ENCODE measurements around the gene DSTYK. TPM values are rescaled to one million over a fixed set of nuclear protein-coding genes. Genes with fewer than 3 reads are reported as not detected.

Gene DSTYK
- total RNA-seq, 2 donors from 2014 or later, result 6.5 to 8.6 TPM

GRCh38 chr1:205102404-205102803 lies 109.1 kb downstream of the DSTYK start:
- WGBS, 2 donors, result 94 to 95% methylated on average over 3 of the region's 3 CpGs
- Histone ChIP-seq H3K36me3 (replicated peaks in 1 of 2; ENCODE audit: insufficient read depth in 1 of 2, low read depth in 2 of 2) (peaks cover 16 to 33% of the 10 kb centered on the region in 2 donors), H3K27me3 (no peaks in the 10 kb centered on the region), H3K4me3 (no peak overlapping the region), H3K9me3 (no peaks in the 10 kb centered on the region), H3K27ac (no peak overlapping the region), H3K4me1 (no peaks in the 10 kb centered on the region)
- ATAC-seq (no peak), DNase-seq (no peak)
- TF ChIP-seq CTCF (IDR thresholded peaks at IDR 0.05) (no peak), POLR2A (IDR thresholded peaks at IDR 0.05) (no peak)
- intact Hi-C loops (cut with DNase I), result no loop called here

- H3K27ac ChIP-seq, result no peak overlapping the region
- no peaks in the 10 kb centered on the region for H3K9me3 ChIP-seq
- no peak for TF ChIP-seq CTCF (IDR thresholded peaks at IDR 0.05)
- TF ChIP-seq POLR2A (IDR thresholded peaks at IDR 0.05), result no peak
- H3K36me3 ChIP-seq (replicated peaks in 1 of 2; ENCODE audit: insufficient read depth in 1 of 2, low read depth in 2 of 2), result peaks cover 34% of the 10 kb centered on the region in 2 donors
- ATAC-seq, result no peak
- intact Hi-C loops (cut with DNase I), result no loop called here
- no peaks in the 10 kb centered on the region for H3K4me1 ChIP-seq
- no peak overlapping the region for H3K4me3 ChIP-seq
- no peaks in the 10 kb centered on the region for H3K27me3 ChIP-seq
- DNase-seq, result no peak
These were observed 113.3 kb downstream of the DSTYK start for GRCh38 chr1:205098242-205098641.

- no peaks in the 10 kb centered on the region for H3K9me3 ChIP-seq
- no peak for TF ChIP-seq POLR2A (IDR thresholded peaks at IDR 0.05)
- TF ChIP-seq CTCF (IDR thresholded peaks at IDR 0.05), result no peak
- intact Hi-C loops (cut with DNase I), result no loop called here
- peaks cover 31 to 34% of the 10 kb centered on the region in 2 donors for H3K36me3 ChIP-seq (replicated peaks in 1 of 2; ENCODE audit: insufficient read depth in 1 of 2, low read depth in 2 of 2)
- H3K4me1 ChIP-seq, result no peaks in the 10 kb centered on the region
- H3K27me3 ChIP-seq, result no peaks in the 10 kb centered on the region
- DNase-seq (no peak), ATAC-seq (no peak)
- H3K27ac ChIP-seq, result no peak overlapping the region
- H3K4me3 ChIP-seq, result no peak overlapping the region
These were observed 116.1 kb downstream of the DSTYK start for GRCh38 chr1:205095422-205095821.

Other genes with a start within 250 kb of the DSTYK start
- gene CNTN2, start 168.5 kb downstream of the DSTYK start, total RNA-seq, result not detected
- 1 to 10 TPM; 1.3 to 2.0 TPM for gene TMEM81, start 127.2 kb downstream of the DSTYK start, total RNA-seq
- gene RBBP5, start 89.7 kb downstream of the DSTYK start, total RNA-seq, result 1 to 10 TPM; 5.6 to 9.3 TPM
- 1 to 10 TPM; 1.3 to 1.6 TPM for gene TMCC2, start 16.2 kb upstream of the DSTYK start, total RNA-seq
- 10 to 100 TPM; 11.2 to 20.8 TPM for gene NUAK2, start 110.0 kb upstream of the DSTYK start, total RNA-seq
- 1 to 10 TPM in 1 of 2 donors, under 1 TPM in 1; 0.78 to 8.6 TPM for gene KLHDC8A, start 145.2 kb upstream of the DSTYK start, total RNA-seq
- gene LEMD1, start 210.4 kb upstream of the DSTYK start, total RNA-seq, result not detected
- 1 to 10 TPM in 1 of 2 donors, not detected in 1; 1.0 TPM for gene BLACAT1, start 244.3 kb upstream of the DSTYK start, total RNA-seq

Measured in body of pancreas (tissue), 4 donors.